Activated B cell treated with CpG ODN at 0.5 μM for 24 hours (primary cell): ENCODE data around the gene RUSC1. TPM values are rescaled to one million over a fixed set of nuclear protein-coding genes. Genes with fewer than 3 reads are reported as not detected.

Experiments
- ATAC-seq: fragments of 200-7000 bp; cut with Tn5 transposase; one replicate; pipeline ENCODE4 v1.10.0; 2021; ENCODE audit warnings: low read depth, mild to moderate bottlenecking, moderate library complexity
- CTCF ChIA-PET: fragments of 350-600 bp; sonication (Branson Sonifier 250); formaldehyde crosslinking; loops from one replicate; lab custom pipeline; 2021; ENCODE audit warnings: antibody characterized with exemption; lab: Charles Lee
- POLR2A ChIA-PET: fragments of 350-600 bp; sonication (Branson Sonifier 250); formaldehyde crosslinking; loops from one replicate; lab custom pipeline; 2021; ENCODE audit warnings: antibody characterized with exemption; lab: Charles Lee
- DNase-seq: peaks from one replicate; pipeline ENCODE4 v3.0.0; 2022
- H3K27ac Mint-ChIP-seq: one replicate; pipeline ENCODE4 v1.8.0; 2020; ENCODE audit warnings: mixed read lengths
- H3K27me3 Mint-ChIP-seq: one replicate; pipeline ENCODE4 v1.8.0; 2021; ENCODE audit warnings: mixed read lengths
- H3K36me3 Mint-ChIP-seq: one replicate; pipeline ENCODE4 v1.8.0; 2021; ENCODE audit warnings: low read depth, mixed read lengths
- H3K4me1 Mint-ChIP-seq: one replicate; pipeline ENCODE4 v1.8.0; 2021; ENCODE audit warnings: mixed read lengths
- H3K4me3 Mint-ChIP-seq: one replicate; pipeline ENCODE4 v1.8.0; 2020; ENCODE audit warnings: mild to moderate bottlenecking, mixed read lengths
- H3K9me3 Mint-ChIP-seq: one replicate; pipeline ENCODE4 v1.8.0; 2020; ENCODE audit warnings: mixed read lengths
- intact Hi-C: fragments of 100-400 bp; cut with micrococcal nuclease; formaldehyde crosslinking; loops from one replicate; pipeline ENCODE4 v1.15.1; 2024
- total RNA-seq: library from RNA; stranded (reverse); gene quantifications from 2 replicates; pipeline ENCODE4 v1.2.3, GENCODE V29; 2022
- TF ChIP-seq, protein P1 (sequence below): fragments of 200-600 bp; IDR thresholded peaks from one replicate; pipeline ENCODE4 v1.8.0; 2022; ENCODE audit warnings: antibody characterized with exemption, mild to moderate bottlenecking

The RUSC1 gene
- total RNA-seq, 1 donor from 2014 or later, result 15.0 TPM

GRCh38 chr1:155295942-155296267 is 24.8 kb upstream of the RUSC1 start:
- Mint-ChIP-seq H3K27ac (no peak overlapping the region), H3K36me3 (no peaks in the 10 kb centered on the region), H3K27me3 (peaks cover 36% of the 10 kb centered on the region), H3K4me1 (peaks cover 6% of the 10 kb centered on the region), H3K9me3 (no peaks in the 10 kb centered on the region), H3K4me3 (no peak overlapping the region)
- TF ChIP-seq, protein P1, sequence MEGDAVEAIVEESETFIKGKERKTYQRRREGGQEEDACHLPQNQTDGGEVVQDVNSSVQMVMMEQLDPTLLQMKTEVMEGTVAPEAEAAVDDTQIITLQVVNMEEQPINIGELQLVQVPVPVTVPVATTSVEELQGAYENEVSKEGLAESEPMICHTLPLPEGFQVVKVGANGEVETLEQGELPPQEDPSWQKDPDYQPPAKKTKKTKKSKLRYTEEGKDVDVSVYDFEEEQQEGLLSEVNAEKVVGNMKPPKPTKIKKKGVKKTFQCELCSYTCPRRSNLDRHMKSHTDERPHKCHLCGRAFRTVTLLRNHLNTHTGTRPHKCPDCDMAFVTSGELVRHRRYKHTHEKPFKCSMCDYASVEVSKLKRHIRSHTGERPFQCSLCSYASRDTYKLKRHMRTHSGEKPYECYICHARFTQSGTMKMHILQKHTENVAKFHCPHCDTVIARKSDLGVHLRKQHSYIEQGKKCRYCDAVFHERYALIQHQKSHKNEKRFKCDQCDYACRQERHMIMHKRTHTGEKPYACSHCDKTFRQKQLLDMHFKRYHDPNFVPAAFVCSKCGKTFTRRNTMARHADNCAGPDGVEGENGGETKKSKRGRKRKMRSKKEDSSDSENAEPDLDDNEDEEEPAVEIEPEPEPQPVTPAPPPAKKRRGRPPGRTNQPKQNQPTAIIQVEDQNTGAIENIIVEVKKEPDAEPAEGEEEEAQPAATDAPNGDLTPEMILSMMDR, result no peak
- ATAC-seq (no peak), DNase-seq (no peak)
- CTCF ChIA-PET, result no interaction called here
- intact Hi-C loops, result no loop called here
- POLR2A ChIA-PET, result interaction anchor here (1.0 kb wide), 1 partner anchor 23 kb away, joined by 4 read pairs; the partner anchor contains the start of gene CLK2

- Mint-ChIP-seq H3K4me1 (peaks cover 6% of the 10 kb centered on the region), H3K9me3 (no peaks in the 10 kb centered on the region), H3K27ac (no peak overlapping the region), H3K27me3 (peaks cover 33% of the 10 kb centered on the region), H3K36me3 (no peaks in the 10 kb centered on the region), H3K4me3 (no peak overlapping the region)
- no peak for DNase-seq
- ATAC-seq, result no peak
- ChIA-PET POLR2A (interaction anchor here (1.0 kb wide), 1 partner anchor 23 kb away, joined by 4 read pairs; the partner anchor contains the start of gene CLK2), CTCF (no interaction called here)
- TF ChIP-seq, protein P1, result no peak
- intact Hi-C loops, result no loop called here
Observed at GRCh38 chr1:155296661-155297060, 24.0 kb upstream of the RUSC1 start.

GRCh38 chr1:155297384-155297783 is 23.3 kb upstream of the RUSC1 start:
- intact Hi-C loops, result no loop called here
- POLR2A ChIA-PET, result interaction anchor here (0.8 kb wide), 1 partner anchor 11 kb away, joined by 3 read pairs; the partner anchor contains the start of gene FDPS
- ATAC-seq (no peak), DNase-seq (no peak)
- H3K4me1 Mint-ChIP-seq, result peaks cover 6% of the 10 kb centered on the region
- H3K27me3 Mint-ChIP-seq, result peaks cover 32% of the 10 kb centered on the region
- H3K4me3 Mint-ChIP-seq, result no peak overlapping the region
- H3K9me3 Mint-ChIP-seq, result no peaks in the 10 kb centered on the region
- TF ChIP-seq, protein P1, result no peak
- no peak overlapping the region for H3K27ac Mint-ChIP-seq
- CTCF ChIA-PET, result no interaction called here
- no peaks in the 10 kb centered on the region for H3K36me3 Mint-ChIP-seq

- DNase-seq (no peak), ATAC-seq (no peak)
- H3K4me3 Mint-ChIP-seq, result no peak overlapping the region
- H3K4me1 Mint-ChIP-seq, result peaks cover 5% of the 10 kb centered on the region
- CTCF ChIA-PET, result interaction anchor here (0.8 kb wide), 1 partner anchor 56 kb away, joined by 3 read pairs; no protein-coding TSS in a partner anchor
- H3K9me3 Mint-ChIP-seq, result no peaks in the 10 kb centered on the region
- POLR2A ChIA-PET, result no interaction called here
- H3K27me3 Mint-ChIP-seq, result peaks cover 18% of the 10 kb centered on the region
- TF ChIP-seq, protein P1, result no peak
- intact Hi-C loops, result no loop called here
- no peaks in the 10 kb centered on the region for H3K36me3 Mint-ChIP-seq
- no peak overlapping the region for H3K27ac Mint-ChIP-seq
Observed at GRCh38 chr1:155300024-155300423, 20.7 kb upstream of the RUSC1 start.

GRCh38 chr1:155300553-155301329 is 20.0 kb upstream of the RUSC1 start:
- TF ChIP-seq, protein P1, result no peak
- Mint-ChIP-seq H3K36me3 (no peaks in the 10 kb centered on the region), H3K9me3 (no peaks in the 10 kb centered on the region), H3K4me3 (no peak overlapping the region), H3K27ac (no peak overlapping the region), H3K4me1 (peaks cover 3% of the 10 kb centered on the region), H3K27me3 (peaks cover 15% of the 10 kb centered on the region)
- CTCF ChIA-PET, result interaction anchor here (0.8 kb wide), 1 partner anchor 57 kb away, joined by 3 read pairs; no protein-coding TSS in a partner anchor
- intact Hi-C loops, result no loop called here
- POLR2A ChIA-PET, result no interaction called here
- DNase-seq (no peak), ATAC-seq (no peak)
